Measurements from ENCODE around the gene SAP30BP.

The SAP30BP gene

DNA sequence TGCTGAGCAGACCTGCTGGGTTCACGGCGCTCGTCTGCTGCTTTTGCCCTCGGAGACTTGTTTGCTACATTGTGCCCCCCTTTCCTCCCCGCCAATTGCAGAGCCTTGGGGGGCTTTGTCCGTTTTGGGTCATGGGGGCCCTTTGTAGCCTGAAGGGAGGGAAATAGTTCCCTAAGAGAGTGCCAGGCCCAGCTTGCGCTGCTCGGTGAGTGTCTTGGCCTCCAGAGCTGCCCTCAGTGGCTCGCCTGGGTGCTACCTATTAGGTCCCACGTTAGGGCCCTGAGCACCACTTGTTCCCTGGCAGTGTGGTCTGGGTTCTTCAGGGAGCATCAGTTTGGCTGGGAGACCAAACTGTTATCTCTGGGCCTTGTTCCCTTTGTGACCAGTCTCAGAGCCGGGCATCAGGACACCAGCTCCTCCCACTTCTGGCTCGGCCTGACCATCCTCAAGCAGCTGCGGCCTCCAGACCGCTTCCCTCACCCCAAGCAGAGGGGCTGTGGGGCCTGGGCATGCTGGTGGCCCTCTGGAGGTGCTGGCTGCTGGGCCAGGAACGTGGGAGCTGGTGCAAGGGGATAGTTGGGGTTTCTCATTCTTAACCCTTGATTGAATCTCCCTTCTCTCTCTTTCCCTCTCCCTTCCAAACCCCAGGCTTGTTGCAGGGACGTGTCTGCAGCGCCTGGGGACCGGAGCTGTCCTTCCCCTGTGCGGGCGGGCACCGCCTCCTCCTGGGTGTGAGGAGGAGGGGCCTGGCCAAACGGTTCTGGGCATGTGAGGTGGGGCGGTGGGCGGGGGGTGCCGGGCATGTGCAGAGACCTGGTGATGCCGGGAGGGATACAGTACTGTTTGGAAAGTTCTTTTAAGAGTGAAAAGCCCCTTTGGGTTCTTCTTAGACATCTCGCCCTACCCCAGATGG is 38.1 kb downstream of the SAP30BP start:
- TF ChIP-seq, protein P1, sequence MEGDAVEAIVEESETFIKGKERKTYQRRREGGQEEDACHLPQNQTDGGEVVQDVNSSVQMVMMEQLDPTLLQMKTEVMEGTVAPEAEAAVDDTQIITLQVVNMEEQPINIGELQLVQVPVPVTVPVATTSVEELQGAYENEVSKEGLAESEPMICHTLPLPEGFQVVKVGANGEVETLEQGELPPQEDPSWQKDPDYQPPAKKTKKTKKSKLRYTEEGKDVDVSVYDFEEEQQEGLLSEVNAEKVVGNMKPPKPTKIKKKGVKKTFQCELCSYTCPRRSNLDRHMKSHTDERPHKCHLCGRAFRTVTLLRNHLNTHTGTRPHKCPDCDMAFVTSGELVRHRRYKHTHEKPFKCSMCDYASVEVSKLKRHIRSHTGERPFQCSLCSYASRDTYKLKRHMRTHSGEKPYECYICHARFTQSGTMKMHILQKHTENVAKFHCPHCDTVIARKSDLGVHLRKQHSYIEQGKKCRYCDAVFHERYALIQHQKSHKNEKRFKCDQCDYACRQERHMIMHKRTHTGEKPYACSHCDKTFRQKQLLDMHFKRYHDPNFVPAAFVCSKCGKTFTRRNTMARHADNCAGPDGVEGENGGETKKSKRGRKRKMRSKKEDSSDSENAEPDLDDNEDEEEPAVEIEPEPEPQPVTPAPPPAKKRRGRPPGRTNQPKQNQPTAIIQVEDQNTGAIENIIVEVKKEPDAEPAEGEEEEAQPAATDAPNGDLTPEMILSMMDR (IDR thresholded peaks at IDR 0.05; ENCODE audit: borderline replicate concordance, extremely low read depth, low read length, poor library complexity, severe bottlenecking): no peak
- TF ChIP-seq EZH2 (IDR thresholded peaks at IDR 0.05; ENCODE audit: borderline replicate concordance, low read depth, low read length, severe bottlenecking): no peak

DNA sequence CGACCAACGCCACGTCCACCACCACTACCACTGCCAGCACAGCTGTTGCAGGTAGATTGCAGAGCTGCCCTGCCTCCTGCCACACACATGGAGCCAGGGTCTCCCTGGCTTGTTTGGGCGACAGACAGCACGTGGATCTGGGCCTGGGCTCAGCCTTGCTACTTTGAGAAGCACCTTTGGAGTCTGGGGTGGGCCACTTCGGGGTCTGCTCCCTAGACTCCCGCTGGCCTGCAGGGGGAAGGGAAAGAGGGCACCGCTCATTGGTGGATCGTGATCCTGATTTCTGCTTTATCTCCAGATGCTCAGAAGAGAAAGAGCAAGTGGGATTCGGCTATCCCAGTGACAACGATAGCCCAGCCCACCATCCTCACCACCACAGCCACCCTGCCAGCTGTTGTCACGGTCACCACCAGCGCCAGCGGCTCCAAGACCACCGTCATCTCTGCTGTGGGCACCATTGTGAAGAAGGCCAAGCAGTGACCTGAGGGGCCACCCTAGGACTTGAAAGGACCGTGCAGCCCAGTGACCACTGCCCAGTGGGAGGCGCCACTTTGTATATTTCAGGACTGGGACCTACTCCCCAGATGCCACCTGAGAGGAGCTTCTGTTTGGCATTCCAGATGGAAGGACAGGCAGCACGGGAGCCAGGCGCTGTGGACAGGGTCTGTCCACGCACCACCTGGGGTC is 39.0 kb downstream of the SAP30BP start:
- Histone ChIP-seq H3K4me1 (ENCODE audit: insufficient read depth, low read length) (no peaks in the 10 kb centered on the region), H3K4me2 (ENCODE audit: insufficient read depth, low read length) (no peak overlapping the region), H3K27ac (ENCODE audit: low read length) (no peak overlapping the region), H3K4me3 (ENCODE audit: low read depth in 1 of 2, low read length in 2 of 2) (no peak overlapping the region), H3K79me2 (ENCODE audit: insufficient read depth, low read length) (no peaks in the 10 kb centered on the region), H3K9me3 (ENCODE audit: insufficient read depth, low read length, severe bottlenecking) (no peaks in the 10 kb centered on the region), H4K20me1 (ENCODE audit: insufficient read depth, low read length) (peaks cover 7% of the 10 kb centered on the region; the same call in 1 of the 2 replicates), H3K9ac (ENCODE audit: low read depth, low read length) (no peak overlapping the region), H3K36me3 (ENCODE audit: insufficient read depth, low read length) (peaks cover 74% of the 10 kb centered on the region), H3K27me3 (ENCODE audit: insufficient read depth, low read length, poor library complexity) (no peaks in the 10 kb centered on the region), H2AFZ (ENCODE audit: low read depth, low read length) (no peak overlapping the region)
- DNase-seq: no peak
- no peak for TF ChIP-seq EZH2 (IDR thresholded peaks at IDR 0.05; ENCODE audit: borderline replicate concordance, low read depth, low read length, severe bottlenecking)
- TF ChIP-seq, protein P1 (IDR thresholded peaks at IDR 0.05; ENCODE audit: borderline replicate concordance, extremely low read depth, low read length, poor library complexity, severe bottlenecking): no peak
- ATAC-seq (ENCODE audit: insufficient read depth, low read depth): no peak

More for the DNA sequence above, 38.1 kb downstream of the SAP30BP start:
- DNase-seq (no peak), ATAC-seq (ENCODE audit: insufficient read depth, low read depth) (no peak)
- Histone ChIP-seq H4K20me1 (ENCODE audit: insufficient read depth, low read length) (peaks cover 7% of the 10 kb centered on the region; the same call in 1 of the 2 replicates), H3K4me2 (ENCODE audit: insufficient read depth, low read length) (no peak overlapping the region), H2AFZ (ENCODE audit: low read depth, low read length) (no peak overlapping the region), H3K79me2 (ENCODE audit: insufficient read depth, low read length) (no peaks in the 10 kb centered on the region), H3K36me3 (ENCODE audit: insufficient read depth, low read length) (peaks cover 84% of the 10 kb centered on the region), H3K27ac (ENCODE audit: low read length) (no peak overlapping the region), H3K4me3 (ENCODE audit: low read depth in 1 of 2, low read length in 2 of 2) (no peak overlapping the region), H3K9me3 (ENCODE audit: insufficient read depth, low read length, severe bottlenecking) (no peaks in the 10 kb centered on the region), H3K27me3 (ENCODE audit: insufficient read depth, low read length, poor library complexity) (no peaks in the 10 kb centered on the region), H3K4me1 (ENCODE audit: insufficient read depth, low read length) (no peaks in the 10 kb centered on the region), H3K9ac (ENCODE audit: low read depth, low read length) (no peak overlapping the region)

DNA sequence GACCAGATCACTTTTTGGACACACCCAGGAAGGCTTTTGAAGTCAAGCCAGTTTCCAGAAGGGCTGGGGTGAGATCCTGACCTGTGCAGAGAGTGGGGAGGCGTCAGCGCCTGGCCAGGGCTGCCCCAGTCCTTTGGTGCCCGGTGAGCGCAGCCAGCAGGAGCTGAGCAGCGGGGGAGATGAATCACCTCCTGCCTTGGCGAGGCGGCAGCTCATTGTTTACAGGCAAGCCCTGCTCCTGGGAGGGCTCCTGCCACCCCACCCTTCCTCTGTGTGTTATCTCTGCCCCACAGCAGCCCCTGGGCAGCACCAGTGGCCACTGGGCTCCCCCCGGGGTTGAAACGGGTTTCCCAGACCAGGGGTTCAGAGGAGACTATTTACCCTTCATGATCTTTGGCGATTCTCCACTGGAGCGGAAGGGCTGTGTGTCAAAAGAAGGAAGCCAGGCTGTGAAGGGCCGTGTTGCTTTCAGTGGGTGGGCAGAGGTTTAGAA is 40.0 kb downstream of the SAP30BP start:
- no peaks in the 10 kb centered on the region for H3K4me1 ChIP-seq (ENCODE audit: insufficient read depth, low read length)
- H3K27me3 ChIP-seq (ENCODE audit: insufficient read depth, low read length, poor library complexity): no peaks in the 10 kb centered on the region
- no peaks in the 10 kb centered on the region for H3K9me3 ChIP-seq (ENCODE audit: insufficient read depth, low read length, severe bottlenecking)
- H3K9ac ChIP-seq (ENCODE audit: low read depth, low read length): no peak overlapping the region
- H3K36me3 ChIP-seq (ENCODE audit: insufficient read depth, low read length): peaks cover 65% of the 10 kb centered on the region
- no peak for DNase-seq
- no peak overlapping the region for H3K4me2 ChIP-seq (ENCODE audit: insufficient read depth, low read length)
- H4K20me1 ChIP-seq (ENCODE audit: insufficient read depth, low read length): peaks cover 7% of the 10 kb centered on the region; the same call in 1 of the 2 replicates
- no peak overlapping the region for H3K4me3 ChIP-seq (ENCODE audit: low read depth in 1 of 2, low read length in 2 of 2)
- H3K79me2 ChIP-seq (ENCODE audit: insufficient read depth, low read length): no peaks in the 10 kb centered on the region
- H3K27ac ChIP-seq (ENCODE audit: low read length): no peak overlapping the region
- no peak for TF ChIP-seq EZH2 (IDR thresholded peaks at IDR 0.05; ENCODE audit: borderline replicate concordance, low read depth, low read length, severe bottlenecking)
- TF ChIP-seq, protein P1 (IDR thresholded peaks at IDR 0.05; ENCODE audit: borderline replicate concordance, extremely low read depth, low read length, poor library complexity, severe bottlenecking): no peak
- H2AFZ ChIP-seq (ENCODE audit: low read depth, low read length): no peak overlapping the region
- no peak for ATAC-seq (ENCODE audit: insufficient read depth, low read depth)
